ENCODE results near the gene RBM48. TPM values are rescaled to one million over a fixed set of nuclear protein-coding genes. Genes with fewer than 3 reads are reported as not detected.
A peak's percentile ranks its signal among the peaks of the same experiment; 100 is the strongest.

RBM48 gene
- total and polyA plus RNA-seq, 2 of the 8 experiments (the other 6 are each of a cell fraction or from before 2014, with no cell fraction given) = 4.3 to 8.6 TPM

GRCh38 chr7:92557249-92557648 is 28.7 kb downstream of the RBM48 start:
- no peak overlapping the region for H3K4me2 ChIP-seq (ENCODE audit: insufficient read depth in 1 of 2, low read depth in 2 of 2, low read length in 2 of 2)
- H2BK20ac ChIP-seq (ENCODE audit: low read length) = no peak overlapping the region
- H3K79me1 ChIP-seq (ENCODE audit: low read depth, low read length) = no peaks in the 10 kb centered on the region
- H3K4me1 ChIP-seq (replicated peaks in 1 of 4; ENCODE audit: control insufficient read depth in 3 of 4, insufficient read depth in 4 of 4, low read length in 3 of 4) = no peaks in the 10 kb centered on the region
- no peaks in the 10 kb centered on the region for H3K27me3 ChIP-seq (replicated peaks in 1 of 4; ENCODE audit: control insufficient read depth in 3 of 4, extremely low read depth in 1 of 4, insufficient read depth in 3 of 4, low read length in 3 of 4)
- no peak overlapping the region for H2BK5ac ChIP-seq (ENCODE audit: low read depth, low read length)
- no peak overlapping the region for H2BK120ac ChIP-seq (replicated peaks; ENCODE audit: low read depth, low read length)
- H3K56ac ChIP-seq (replicated peaks; ENCODE audit: insufficient read length, low read depth, low read length) = no peak overlapping the region
- no peak overlapping the region for H2BK12ac ChIP-seq (ENCODE audit: low read depth, low read length)
- POLR2A ChIA-PET (ENCODE audit: partially characterized antibody) = interaction anchor here (0.7 to 2.4 kb wide), 11 partner anchors 9 to 33 kb away, joined by 3 to 11 read pairs (median 3); partner anchors contain the start of genes FAM133B, PEX1 and RBM48
- H3K79me2 ChIP-seq (ENCODE audit: control insufficient read depth in 1 of 2, insufficient read depth in 2 of 2, low read length in 2 of 2) = no peaks in the 10 kb centered on the region
- no peak overlapping the region for H2AFZ ChIP-seq (ENCODE audit: low read length)
- FAIRE-seq (no peak), DNase-seq (ENCODE audit: low read depth in 1 of 2, low spot score in 2 of 2) (no peak)
- H3K27ac ChIP-seq (ENCODE audit: low read depth, low read length) = no peak overlapping the region
- no peak overlapping the region for H3K4ac ChIP-seq (replicated peaks; ENCODE audit: insufficient read length, low read depth, low read length)
- 86% methylated on average over 2 of the region's 2 CpGs; no CpG with 5 or more reads in 1 of the 2 experiments for WGBS, 2 experiments (ENCODE audit: extremely low coverage in 1 of 2, insufficient coverage in 1 of 2, insufficient read length in 1 of 2, insufficient replicate concordance in 2 of 2, low coverage in 1 of 2, low lambda C conversion rate in 2 of 2, missing lambda C conversion rate in 1 of 2)
- no peak overlapping the region for H3K18ac ChIP-seq (ENCODE audit: extremely low read depth, low read length)
- no peak overlapping the region for H3K14ac ChIP-seq (ENCODE audit: insufficient read length)
- H4K5ac ChIP-seq (ENCODE audit: insufficient read length, low read depth, low read length) = no peak overlapping the region
- H4K20me1 ChIP-seq (replicated peaks in 1 of 2; ENCODE audit: control insufficient read depth in 1 of 2, insufficient read depth in 2 of 2, low read length in 2 of 2) = no peaks in the 10 kb centered on the region
- H3K9me3 ChIP-seq (ENCODE audit: insufficient read depth in 2 of 2, low read depth in 1 of 2, low read length in 1 of 2) = no peaks in the 10 kb centered on the region
- CTCF ChIA-PET (ENCODE audit: partially characterized antibody) = interaction anchor here (1.3 to 1.4 kb wide), 2 partner anchors 9 to 88 kb away, joined by 3 to 5 read pairs; no protein-coding TSS in a partner anchor
- TF ChIP-seq RAD21 (IDR thresholded peaks at IDR 0.05 in 1 of 2, conservative IDR thresholded peaks at IDR 0.05 in 1 of 2; ENCODE audit: low read depth in 2 of 2, low read length in 2 of 2) = peak in 1 of 2 experiments; percentile 8; a peak in 1 of 4 replicates
- TF ChIP-seq E2F6 (IDR thresholded peaks at IDR 0.05) = no peak
- no peak; a peak in 1 of 3 replicates for TF ChIP-seq POLR2A (IDR thresholded peaks at IDR 0.05; ENCODE audit: control extremely low read depth in 1 of 2, low read depth in 2 of 2, low read length in 2 of 2)
- no peak for TF ChIP-seq YY1 (IDR thresholded peaks at IDR 0.05; ENCODE audit: low read depth, low read length)
- no peak for TF ChIP-seq RNF2 (IDR thresholded peaks at IDR 0.05; ENCODE audit: borderline replicate concordance, low read depth, low read length, missing control alignments, poor library complexity, severe bottlenecking)
- no peak overlapping the region for H3K9ac ChIP-seq (replicated peaks in 1 of 4; ENCODE audit: extremely low read depth in 1 of 4, low read depth in 3 of 4, low read length in 3 of 4)
- H2AK5ac ChIP-seq (ENCODE audit: low read depth, low read length) = no peak overlapping the region
- no peak overlapping the region for H4K8ac ChIP-seq (ENCODE audit: extremely low read depth, insufficient read depth, low read length)
- no peak overlapping the region for H4K91ac ChIP-seq (replicated peaks; ENCODE audit: insufficient read length, low read length)
- H2BK15ac ChIP-seq (ENCODE audit: low read length) = no peak overlapping the region
- H3K36me3 ChIP-seq (ENCODE audit: control insufficient read depth in 2 of 4, insufficient read depth in 4 of 4, low read length in 3 of 4) = peaks cover 0 to 19% (median 4%) of the 10 kb centered on the region in 4 experiments; a peak in 3 of 8 replicates
- H3K23ac ChIP-seq (ENCODE audit: insufficient read length) = no peak overlapping the region
- no peak overlapping the region for H3K4me3 ChIP-seq (ENCODE audit: extremely low read depth in 1 of 4, insufficient read depth in 2 of 4, low read depth in 3 of 4, low read length in 4 of 4)
- no peaks in the 10 kb centered on the region for H3K23me2 ChIP-seq (ENCODE audit: low read depth, low read length)

Measured in H1 (cell line).